HG03442 (cell line): Measurements from ENCODE around the gene HES5.

Experiments used
- ATAC-seq: cut with Tn5 transposase; IDR thresholded peaks from one replicate; pipeline ENCODE4 v1.9.1; 2021; ENCODE audit warnings: mild to moderate bottlenecking, moderate library complexity; ENCODE audit not compliant: unreplicated experiment

The HES5 gene

DNA sequence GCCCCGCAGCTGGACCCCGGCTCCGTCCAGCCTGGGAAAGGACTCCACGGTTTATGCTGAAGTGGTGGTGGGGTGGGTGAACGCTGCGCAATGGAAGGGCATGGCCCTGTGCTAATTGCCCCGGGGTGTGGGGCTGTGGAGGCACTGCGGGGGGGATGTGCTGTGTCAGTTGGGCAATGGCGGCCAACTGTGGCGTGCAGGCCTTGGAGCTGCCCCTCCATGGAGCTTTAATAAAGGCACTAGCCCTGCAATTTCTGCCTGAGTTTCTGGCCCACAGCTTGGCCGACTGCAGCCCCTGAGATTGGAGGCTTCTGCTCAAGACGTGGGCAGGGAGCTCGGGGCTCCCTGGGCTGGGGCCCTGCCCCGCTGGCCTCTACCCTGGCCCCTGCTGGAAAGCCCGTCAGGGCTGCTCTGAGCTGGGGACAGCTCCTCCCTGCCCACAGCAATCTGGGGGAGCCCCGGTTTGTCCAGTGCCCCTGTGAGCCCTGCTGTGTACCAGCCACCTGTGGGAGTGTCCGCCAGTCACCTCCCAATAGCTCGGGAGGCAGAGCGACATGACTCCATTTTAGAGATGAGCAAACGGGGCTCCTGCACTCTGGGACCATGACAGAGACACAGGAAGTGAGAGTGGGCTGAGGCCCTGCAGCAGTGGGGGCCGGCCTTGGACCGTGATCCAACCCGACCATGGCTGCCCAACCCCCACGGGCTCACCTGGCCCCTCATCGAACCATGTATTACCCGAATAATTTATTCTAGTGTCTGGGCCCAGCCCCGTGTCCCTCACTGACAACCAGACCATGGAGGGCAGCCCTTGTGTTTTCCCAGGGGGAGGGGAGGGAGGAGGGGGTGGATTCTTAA lies 17.4 kb upstream of the HES5 start:
- no peak for ATAC-seq

DNA sequence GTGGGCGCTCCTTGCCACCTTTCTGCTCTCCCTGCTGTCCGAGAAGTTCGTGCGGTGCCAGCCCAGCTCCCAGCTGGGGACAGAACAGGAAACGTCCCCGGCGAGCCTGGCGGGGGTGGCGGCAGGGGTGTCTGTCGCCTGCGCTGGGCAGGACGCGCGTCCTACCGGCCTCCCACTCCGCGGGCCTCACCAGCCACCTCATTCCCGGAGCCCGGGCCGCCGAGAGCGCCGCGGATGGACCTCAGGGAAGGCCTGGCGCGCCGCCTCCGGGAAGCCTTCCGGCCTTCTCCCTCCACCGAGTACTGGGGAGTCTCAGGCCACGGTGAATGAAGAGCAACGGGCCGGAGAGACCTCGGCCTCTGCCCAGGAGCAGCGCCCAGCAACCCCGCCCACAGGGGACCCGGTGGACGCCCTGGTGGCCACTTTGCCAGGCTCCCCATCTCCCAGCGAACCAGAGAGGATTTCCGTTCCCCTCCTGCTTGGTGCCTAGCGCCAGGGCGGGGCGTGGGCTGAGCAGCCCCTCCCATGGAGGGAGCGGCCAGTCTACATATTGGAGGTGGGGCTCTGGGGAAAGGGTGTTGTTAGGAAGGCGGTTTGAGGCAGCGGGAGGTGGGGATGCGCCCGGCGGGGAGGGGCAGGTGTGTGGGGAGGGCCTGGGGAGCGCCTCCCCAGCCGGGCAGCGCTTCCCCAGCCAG lies 16.6 kb upstream of the HES5 start:
- peak; percentile 25 for ATAC-seq

DNA sequence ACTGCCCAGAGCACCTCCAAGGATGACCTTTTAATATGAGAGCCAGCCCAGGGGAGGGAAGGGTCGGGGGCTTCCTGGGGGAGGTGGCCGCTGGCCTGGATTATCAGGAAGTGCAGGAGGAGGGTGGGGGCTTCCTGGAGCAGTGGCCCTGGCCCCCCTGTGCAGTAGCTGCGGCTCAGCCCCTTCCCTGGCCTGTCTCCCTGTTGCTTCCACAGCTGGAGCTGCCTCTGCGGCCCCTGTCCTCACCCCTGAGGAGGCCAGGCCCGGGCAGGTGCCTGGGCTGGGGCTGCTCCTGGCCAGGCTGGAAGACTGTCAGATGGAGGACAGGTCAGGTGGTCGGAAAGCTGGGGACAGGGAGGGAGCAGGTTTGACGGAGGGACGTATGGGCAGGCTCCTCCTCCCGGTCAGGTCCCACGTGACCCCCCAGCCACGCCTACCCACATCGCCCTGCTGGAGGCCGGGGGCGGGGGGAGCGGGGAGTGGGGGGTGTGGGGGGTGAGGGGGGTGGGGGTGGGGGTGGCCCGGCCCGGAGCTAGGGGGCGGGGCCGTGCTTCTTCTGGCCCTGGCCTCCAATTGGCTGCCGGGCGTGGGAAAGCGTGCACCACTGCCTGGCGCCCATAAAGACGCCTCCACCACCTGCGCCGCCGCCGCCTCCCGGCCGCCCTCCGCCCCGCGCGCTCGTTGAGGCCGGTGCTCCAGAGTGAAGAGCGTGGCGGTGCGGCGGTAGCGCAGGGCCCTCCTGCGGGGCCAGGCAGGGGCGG lies 15.9 kb upstream of the HES5 start:
- peak; percentile 30 for ATAC-seq

DNA sequence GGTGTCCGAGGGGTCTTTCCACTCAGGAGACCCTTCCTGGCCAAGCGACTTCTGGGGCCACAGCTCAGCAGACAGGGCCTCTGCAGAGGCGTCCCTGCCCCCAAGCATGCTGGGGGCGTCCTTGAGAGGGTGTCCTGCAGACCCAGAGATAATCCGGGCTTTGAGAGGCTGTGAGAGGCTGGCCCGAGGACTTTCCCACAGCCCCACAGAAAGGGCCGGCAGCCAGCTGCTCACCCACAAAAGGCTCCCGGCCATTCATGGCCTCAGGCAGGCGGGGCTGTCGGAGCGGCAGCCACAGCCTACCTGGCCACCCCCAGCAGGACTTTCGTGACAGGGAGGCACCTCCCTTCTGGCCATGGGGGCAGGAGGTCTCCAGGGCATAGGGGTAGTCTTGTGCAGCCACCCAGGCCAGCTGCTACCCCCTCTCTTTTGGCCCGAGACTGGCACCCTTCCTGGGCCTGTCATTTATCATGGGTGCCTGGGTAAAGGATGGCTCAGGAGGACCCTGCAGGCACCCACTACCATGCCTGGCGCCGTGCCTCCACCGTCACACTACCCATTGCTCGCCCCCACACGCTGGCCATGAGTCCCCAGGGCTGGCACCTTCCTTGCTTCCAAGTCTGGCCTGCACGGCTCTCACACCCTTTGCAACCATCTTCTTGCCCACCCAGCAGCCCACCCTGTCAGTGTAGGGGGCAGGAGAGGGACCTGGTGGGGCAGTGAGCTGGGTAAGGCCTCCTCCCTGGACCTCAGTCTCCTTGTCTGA lies 15.0 kb upstream of the HES5 start:
- no peak for ATAC-seq

DNA sequence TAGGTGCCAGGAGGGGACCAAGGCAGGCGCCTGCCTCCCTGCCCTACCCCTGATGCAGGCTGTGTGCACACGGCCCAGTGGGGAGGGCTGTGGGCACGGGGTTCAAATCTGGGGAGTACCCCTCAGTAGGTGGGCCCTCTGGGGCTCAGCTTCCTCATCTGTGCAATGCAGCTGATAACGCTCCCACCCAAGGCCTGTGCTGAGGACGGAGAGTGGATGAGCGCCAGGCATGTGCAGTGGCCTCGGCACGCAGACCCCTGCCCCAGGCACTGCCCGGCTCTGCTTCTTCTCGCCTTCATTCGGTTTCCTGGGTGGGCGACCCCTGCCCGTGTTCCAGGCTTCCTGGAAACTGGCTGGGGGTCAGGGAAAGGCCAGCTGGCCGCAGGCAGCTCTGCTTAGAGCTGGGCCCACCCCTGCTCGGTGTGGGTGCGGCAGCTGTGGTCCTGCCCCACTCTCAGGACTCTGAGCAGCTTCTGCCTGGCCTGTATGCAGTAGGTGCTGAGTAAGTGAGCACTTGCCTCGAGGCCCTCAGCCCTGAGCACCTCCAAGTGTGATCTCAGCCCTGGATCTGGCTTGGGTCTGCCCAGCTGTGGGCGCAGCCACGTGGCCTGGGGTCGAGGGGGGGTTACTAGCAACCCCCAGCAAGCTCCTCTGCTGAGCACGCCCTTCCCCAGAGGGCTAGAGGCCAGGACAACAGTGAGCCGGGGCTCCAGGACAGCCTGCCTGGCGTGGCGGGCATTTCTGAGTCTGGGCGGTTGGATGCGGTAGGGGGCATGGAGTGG lies 14.2 kb upstream of the HES5 start:
- no peak for ATAC-seq

DNA sequence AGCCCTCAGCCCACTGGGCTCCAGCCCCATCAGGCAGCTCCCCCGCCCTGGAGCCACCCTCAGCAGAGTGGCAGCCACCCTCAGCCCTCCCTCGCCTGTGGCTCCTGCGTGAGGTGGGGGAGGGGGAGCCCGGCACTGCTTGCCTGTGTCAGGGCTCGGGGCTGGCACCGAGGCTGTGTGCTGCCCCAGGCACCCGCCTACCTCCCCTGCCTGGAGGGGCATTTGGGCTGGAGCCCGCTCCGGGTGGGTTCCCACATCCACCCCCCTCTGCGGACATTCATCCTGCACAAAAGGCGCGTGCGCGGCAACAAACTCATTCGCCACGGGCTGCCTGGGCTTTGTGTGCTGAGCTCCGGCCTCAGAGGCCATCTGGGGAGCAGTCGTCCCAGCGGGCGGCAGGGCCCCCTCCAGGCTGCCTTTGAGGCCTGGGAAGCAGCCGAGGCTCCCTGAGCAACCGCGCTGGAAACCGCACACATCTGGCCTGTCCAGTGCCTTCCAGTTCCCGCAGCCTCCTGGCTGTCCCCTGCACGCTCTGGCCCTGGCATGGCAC lies 13.6 kb upstream of the HES5 start:
- ATAC-seq = no peak

DNA sequence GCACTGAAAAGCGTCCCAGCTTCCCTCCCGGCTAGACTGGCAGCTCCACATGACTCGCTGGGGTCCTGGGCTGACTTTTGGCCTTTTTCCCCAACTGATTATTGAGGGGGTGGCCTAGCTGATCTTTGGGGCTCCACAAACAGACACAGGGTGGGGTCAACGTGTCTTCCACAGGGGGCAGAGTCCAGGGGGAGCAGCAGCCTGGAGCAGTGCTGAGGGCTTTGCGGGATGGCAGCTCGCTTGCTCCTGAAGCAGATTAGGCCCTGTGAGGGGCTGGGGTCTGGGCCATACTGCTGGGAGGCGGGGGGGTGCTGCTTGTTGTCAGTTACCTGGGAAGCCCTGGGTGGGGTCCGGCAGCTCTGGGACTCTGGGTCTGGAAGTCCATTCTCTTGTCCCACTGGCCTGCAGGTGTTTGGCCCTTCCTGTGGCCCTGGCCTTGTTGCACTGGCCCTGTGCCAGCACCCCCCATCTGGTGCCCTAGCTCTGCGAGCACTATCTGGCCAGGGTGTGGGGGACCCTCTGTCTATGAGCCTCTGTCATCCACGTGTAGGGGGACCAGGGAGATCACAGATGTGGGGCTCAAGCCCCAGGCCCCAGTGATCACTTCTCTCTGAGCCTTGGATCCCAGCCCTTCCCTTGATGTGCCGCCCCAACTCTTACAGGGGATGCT lies 12.3 kb upstream of the HES5 start:
- no peak for ATAC-seq

DNA sequence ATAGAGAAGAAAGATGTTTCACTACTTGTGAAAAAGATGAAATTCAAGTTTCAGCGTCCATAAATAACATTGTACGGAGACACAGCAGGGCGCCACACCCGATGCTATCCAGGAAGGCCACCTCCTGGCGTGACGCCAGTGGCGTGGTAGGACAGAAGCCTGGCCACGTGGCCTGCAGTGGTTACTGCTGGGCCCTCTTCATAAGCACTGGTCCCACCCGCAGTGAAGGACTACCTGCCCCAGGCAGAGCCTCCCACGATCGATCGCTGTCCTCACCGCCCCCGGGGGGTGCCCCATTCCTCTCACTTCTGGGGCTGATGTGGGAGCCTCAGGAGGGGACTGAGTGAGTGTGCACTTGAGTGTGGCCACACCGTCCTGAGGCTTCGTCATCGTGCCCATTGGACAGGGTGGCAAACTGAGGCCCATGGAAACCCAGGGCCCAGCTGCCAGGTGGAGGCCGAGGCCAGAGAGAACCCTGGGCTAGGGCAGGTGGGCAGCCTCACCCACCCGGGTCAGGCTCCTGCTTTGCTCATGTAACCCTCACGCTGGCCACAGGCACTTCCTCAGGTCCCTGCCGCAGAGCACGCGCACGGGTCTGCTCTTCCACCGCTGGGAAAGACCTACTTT lies 11.7 kb upstream of the HES5 start:
- ATAC-seq = no peak

DNA sequence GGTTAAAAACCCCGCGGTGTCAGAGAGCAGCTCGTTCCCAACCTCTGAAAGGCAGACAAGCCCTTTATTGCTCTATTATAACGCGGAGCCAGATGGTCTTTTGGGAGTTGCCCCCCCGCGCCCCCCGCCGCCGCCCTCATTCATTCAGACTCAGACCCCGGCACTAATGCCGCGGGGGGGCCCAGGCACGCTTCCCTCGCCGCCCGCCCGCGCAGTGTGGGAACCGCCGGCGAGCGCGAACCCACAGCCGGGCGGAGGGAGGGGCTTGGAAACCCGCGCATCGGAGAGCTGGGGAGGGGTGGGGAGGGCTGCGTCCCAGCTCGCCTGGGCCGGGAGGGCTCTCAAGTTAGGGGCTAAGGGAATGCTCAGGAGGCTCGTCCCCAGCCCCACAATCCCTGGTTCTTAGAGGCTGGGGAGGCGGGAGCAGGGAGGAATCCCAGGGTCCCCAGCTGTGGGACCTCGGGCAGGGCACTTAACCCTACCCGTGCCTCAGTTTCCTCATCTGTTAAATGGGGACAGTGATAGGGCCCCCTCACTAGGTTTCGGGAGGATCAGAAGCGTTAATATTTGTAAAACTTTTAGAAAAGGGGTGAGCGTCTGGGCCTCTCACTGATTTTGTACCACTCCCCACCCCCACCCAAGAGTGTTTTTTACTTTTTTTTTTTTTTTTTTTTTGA lies 10.9 kb upstream of the HES5 start:
- no peak for ATAC-seq

DNA sequence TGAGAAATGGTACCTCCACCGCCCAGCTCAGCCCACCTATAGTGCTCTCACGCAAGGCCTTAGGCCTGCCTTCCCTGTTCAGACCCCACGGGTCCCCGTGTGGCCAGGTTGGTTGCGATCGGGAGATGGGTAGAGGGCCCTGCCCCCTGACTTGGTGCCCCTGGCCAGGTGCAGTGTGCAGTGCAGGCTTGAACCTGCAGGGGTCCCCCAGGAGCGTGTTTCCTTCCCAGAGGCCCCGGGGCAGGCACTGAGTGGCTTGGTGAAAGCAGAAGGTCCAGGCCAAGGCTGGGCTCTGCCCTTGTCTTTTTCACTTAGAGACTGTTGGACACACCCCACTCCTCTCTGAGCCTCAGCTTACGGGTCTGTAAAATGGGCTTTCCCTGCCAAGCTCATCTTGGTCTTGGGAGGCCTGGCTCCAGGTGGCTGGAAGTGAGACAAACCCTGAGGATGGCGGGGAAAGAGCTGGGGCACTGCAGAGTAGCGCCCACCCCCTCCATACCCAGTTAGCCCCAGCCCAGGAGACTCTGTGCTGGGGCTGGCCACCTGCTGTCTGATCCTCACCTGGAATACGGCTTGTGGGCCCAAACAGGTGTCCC lies 9.3 kb upstream of the HES5 start:
- no peak for ATAC-seq

DNA sequence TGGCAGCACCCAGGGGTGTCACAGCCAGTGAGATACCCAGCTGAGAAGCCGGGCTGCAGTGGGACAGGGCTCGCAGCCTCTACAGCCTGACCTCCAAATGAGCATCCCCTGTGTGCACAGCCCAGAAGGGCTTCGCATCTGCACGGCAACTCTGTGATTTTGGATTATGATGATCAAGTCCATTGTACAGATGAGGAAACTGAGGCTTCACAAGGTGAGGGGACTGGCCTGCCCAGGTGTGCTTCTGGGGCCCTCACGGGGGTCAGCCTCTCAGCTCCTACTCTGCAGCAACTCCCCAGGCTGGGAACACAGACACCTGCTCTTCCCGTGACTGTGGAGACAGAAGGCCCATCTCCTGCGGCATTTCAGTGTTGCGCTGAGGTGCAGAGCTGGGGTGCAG lies 8.8 kb upstream of the HES5 start:
- ATAC-seq = no peak

DNA sequence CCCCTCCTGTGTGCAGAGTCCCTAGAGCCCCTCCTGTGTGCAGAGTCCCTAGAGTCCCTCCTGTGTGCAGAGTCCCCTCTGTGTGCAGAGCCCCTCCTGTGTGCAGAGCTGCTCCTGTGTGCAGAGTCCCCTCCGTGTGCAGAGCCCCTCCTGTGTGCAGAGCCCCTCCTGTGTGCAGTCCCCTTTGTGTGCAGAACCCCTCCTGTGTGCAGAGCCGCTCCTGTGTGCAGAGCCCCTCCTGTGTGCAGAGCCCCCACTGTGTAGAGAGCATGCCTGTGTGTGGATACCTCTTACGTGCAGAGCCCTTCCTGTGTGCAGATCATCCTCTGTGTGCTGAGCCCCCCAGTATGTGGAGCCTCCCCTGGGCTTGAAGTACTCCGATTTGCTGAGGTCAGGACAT lies 8.3 kb upstream of the HES5 start:
- no peak for ATAC-seq

DNA sequence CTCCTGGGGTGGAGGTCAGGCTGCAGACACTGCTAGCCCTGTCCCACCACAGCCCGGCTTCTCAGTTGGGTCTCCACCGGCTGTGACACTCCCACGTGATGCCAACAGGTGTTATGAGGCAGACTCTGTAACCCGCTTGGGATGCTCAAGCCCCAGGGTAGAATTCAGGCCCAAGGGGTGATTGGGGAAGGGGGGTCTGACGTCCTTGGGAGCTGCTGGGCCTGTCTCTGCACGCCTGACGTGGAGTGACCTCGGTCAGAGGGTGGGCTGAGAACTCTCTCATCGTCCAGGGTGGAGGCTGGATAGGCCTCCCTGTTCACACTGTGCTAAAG lies 7.7 kb upstream of the HES5 start:
- no peak for ATAC-seq

DNA sequence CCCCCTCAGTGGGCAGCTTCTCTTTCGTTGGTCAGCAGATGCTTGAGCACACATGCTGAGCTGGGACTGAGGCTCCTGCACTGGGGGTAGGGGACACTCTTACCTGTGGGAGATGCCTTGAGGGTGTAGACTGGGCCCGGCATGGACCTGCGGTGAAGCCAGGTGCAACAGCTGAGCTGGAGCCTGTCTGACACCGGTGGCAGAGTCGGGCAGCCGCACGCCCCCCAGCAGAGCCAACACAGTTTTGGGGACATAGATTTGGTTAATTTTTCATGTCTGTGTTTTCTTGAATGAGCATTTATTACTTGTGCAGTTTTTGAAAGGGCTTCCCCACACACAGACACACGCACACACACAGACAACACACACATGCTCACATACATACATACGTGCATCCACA lies 5.9 kb upstream of the HES5 start:
- ATAC-seq = no peak

DNA sequence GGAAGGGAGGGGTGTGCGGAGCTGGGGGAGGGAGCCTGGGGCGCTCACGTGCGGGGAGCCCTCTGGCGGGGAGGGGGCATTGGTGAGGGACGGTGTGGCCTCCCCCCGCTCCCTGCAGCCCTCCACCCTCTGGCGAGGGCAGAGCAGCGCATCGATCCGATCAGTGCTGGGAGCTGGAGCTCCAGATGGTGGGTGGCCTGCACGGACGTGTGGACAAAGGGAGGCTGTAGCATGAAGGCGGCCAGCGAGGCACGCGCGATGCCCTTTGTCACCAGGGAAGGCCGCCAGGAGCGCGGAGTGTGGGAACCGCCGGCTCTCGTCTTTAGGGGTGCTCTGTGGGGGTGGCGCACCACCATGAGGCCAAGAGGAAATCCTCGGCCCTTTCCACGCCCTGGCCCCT lies 5.4 kb upstream of the HES5 start:
- ATAC-seq = no peak

DNA sequence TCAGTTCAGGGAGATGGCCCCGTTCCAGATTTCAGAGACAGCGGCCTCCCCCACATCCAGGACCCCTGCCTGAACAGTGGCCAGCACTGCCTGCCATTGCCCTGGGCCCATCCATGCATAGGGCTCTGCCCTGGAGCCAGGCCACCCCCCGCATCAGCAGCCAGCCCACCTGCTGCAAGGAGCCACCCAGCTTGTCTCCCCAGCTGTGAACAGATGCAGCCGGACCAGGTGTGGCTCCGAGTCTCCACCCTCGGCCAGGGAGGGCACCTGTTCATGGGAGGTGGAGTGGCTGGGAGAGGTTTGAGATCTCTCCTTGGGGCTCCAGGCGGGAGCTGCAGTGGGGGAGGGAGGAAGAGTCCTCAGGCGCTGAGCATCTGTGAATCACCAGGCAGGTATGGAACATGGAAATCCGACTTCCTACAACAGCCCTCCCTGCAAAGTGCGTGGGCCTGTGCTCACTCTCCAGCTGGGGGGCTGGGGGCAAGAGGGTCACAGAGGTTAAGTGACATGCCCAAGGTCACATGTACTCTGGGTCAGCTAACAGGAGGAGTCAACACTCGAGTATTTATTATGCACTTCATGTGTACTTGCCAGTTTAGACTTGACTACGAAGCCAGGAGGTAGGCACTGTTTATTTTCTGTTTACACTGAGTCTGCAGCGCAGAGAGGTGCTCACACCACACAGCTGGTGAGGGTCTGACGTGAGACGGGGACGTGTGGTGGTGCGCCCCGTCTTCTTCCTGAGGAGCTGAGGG lies 4.8 kb upstream of the HES5 start:
- no peak for ATAC-seq

DNA sequence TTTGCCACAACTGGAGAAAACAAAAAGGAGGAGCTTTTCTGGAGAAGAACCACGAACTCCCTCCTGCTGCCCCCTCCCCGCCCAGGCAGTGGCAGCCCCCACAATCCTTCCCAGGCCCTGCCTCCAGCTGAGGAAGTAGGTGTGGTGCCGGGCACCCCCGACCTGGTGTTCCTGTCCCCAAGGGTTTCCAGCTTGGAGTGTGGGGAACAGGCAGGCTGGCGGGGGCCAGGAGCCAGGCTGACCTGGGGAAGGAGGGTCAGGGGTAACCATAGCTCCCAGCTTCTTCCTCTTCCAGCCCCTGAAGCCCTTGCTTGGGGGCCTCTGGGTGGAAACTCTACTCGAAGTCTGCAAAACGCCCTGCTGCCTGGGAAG lies 4.2 kb upstream of the HES5 start:
- no peak for ATAC-seq

DNA sequence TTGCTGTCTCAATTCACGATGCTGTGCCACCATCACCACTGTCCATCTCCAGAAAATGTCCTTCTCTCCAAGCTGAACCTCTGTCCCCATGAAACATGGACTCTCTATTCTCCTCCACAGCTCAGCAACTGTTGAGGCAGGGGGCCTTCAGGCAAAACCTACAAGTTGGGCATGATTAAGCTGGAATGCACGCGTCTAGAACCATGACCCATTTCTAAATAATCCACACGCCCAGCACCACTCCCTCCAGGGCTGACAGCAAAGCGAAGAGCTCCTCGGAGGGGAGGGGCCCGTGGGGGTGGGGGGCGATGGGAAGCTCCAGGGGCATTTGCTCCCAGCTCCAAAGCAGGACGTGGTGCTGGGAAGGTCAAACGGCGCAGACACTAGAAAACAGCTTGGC lies 3.3 kb upstream of the HES5 start:
- ATAC-seq = no peak
